KMS-11 (cell line): ENCODE results near the gene VAV2.
"Not testable (repeated sequence)": the region's sequence is repeated elsewhere in the genome, so short reads cannot be mapped to it uniquely, and the experiment has no call there.

Source experiments
- H2AFZ ChIP-seq: fragments of 200-600 bp; sonication (generic); 2 replicates; pipeline ENCODE4 v1.6.1; 2016; ENCODE audit warnings: antibody characterized with exemption, mixed run types, low read depth
- H3K27ac ChIP-seq: fragments of 200-600 bp; sonication (generic); 2 replicates; pipeline ENCODE4 v1.6.1; 2016; ENCODE audit warnings: mild to moderate bottlenecking, mixed run types
- H3K27me3 ChIP-seq: fragments of 200-600 bp; sonication (generic); 2 replicates; pipeline ENCODE4 v1.6.1; 2017; ENCODE audit warnings: mild to moderate bottlenecking, low read depth, mixed run types, moderate library complexity; ENCODE audit not compliant: insufficient read depth
- H3K36me3 ChIP-seq: fragments of 200-600 bp; sonication (generic); 2 replicates; pipeline ENCODE4 v1.6.1; 2017; ENCODE audit warnings: mild to moderate bottlenecking, mixed run types; ENCODE audit not compliant: insufficient read depth
- H3K4me1 ChIP-seq: fragments of 200-600 bp; sonication (generic); 2 replicates; pipeline ENCODE4 v1.6.1; 2016; ENCODE audit warnings: mild to moderate bottlenecking, low read depth, mixed run types; ENCODE audit not compliant: poor library complexity, severe bottlenecking
- H3K4me2 ChIP-seq: fragments of 200-600 bp; sonication (generic); 2 replicates; pipeline ENCODE4 v1.7.0; 2016; ENCODE audit warnings: mild to moderate bottlenecking, mixed run types
- H3K4me3 ChIP-seq: fragments of 200-600 bp; sonication (generic); IDR thresholded peaks from 2 replicates; pipeline ENCODE4 v1.6.1; 2017; ENCODE audit warnings: low read depth, low read length, mixed read lengths; ENCODE audit not compliant: insufficient read depth
- H3K79me2 ChIP-seq: fragments of 200-600 bp; sonication (generic); 2 replicates; pipeline ENCODE4 v1.6.1; 2016; ENCODE audit warnings: low read depth, mixed run types; ENCODE audit not compliant: insufficient read depth
- H3K9ac ChIP-seq: fragments of 200-600 bp; sonication (generic); 2 replicates; pipeline ENCODE4 v1.6.1; 2016; ENCODE audit warnings: mild to moderate bottlenecking, mixed run types
- H4K20me1 ChIP-seq: fragments of 200-600 bp; sonication (generic); 2 replicates; pipeline ENCODE4 v1.6.1; 2016; ENCODE audit warnings: mild to moderate bottlenecking, mixed run types; ENCODE audit not compliant: insufficient read depth
- TF ChIP-seq, protein P1 (sequence below): fragments of 200-600 bp; sonication (generic); conservative IDR thresholded peaks from 2 replicates; pipeline ENCODE4 v1.6.1; 2017; ENCODE audit warnings: low read depth, mild to moderate bottlenecking, antibody characterized with exemption, low read length, moderate library complexity, mixed read lengths

VAV2 gene

DNA sequence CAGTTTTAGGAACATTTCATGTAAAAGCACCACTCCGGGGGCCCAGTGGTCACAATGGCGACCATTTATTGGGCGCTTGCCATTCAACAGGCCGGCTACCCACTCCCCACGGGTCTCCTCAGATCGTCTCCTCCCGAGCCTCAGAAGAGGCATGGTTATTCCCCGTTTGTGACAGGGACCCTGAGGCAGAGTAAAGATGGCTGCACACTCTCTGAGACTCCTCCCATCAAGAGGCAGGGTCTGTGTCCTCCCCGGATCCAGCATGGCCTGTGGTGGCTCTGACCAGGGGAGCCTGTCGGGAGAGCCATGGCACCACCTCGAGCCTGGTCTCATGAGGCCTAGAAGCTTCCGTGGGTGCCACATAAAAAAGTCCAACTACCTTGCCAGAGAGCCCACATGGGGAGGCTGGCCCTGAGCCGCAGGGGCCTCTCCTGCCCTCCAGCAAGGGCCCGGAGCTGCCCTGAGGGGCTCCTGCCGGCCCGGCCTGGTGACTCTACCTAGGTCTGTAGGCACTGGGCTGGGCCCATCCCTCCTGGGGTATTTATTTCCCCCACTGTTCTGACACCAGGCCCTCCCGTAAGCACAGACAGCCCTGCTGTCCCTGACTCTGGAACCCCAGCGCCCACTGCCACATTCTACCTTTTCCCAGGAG is 90.8 kb downstream of the VAV2 start:
- Histone ChIP-seq H3K4me3 (no peak overlapping the region), H3K4me2 (no peak overlapping the region), H3K27me3 (no peaks in the 10 kb centered on the region), H3K4me1 (no peaks in the 10 kb centered on the region), H3K27ac (no peak overlapping the region), H3K9ac (no peak overlapping the region), H3K36me3 (no peaks in the 10 kb centered on the region), H2AFZ (no peak overlapping the region), H3K79me2 (no peaks in the 10 kb centered on the region), H4K20me1 (no peaks in the 10 kb centered on the region)
- TF ChIP-seq, protein P1, sequence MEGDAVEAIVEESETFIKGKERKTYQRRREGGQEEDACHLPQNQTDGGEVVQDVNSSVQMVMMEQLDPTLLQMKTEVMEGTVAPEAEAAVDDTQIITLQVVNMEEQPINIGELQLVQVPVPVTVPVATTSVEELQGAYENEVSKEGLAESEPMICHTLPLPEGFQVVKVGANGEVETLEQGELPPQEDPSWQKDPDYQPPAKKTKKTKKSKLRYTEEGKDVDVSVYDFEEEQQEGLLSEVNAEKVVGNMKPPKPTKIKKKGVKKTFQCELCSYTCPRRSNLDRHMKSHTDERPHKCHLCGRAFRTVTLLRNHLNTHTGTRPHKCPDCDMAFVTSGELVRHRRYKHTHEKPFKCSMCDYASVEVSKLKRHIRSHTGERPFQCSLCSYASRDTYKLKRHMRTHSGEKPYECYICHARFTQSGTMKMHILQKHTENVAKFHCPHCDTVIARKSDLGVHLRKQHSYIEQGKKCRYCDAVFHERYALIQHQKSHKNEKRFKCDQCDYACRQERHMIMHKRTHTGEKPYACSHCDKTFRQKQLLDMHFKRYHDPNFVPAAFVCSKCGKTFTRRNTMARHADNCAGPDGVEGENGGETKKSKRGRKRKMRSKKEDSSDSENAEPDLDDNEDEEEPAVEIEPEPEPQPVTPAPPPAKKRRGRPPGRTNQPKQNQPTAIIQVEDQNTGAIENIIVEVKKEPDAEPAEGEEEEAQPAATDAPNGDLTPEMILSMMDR, result no peak

DNA sequence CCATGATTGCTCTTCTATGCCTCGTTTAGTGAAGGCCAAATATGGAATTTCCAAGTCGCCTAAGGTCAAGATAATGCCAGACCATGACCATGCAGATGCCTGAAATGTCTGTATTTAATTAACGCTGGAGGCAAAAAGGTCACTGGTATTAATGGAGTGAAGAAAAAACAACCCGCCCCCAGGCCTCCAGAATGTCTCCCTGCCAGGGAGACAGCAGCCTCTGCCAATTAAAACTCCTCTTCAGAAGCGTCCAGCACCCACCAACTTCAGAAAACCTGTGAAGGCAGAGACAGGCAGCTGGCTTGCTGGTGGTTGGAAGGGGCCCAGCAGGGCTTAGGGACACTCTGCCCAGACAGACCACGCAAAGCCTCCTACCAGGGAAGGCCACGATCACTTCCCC is 94.4 kb downstream of the VAV2 start:
- H4K20me1 ChIP-seq, result no peaks in the 10 kb centered on the region
- no peaks in the 10 kb centered on the region for H3K4me1 ChIP-seq
- H2AFZ ChIP-seq, result no peak overlapping the region
- no peak overlapping the region for H3K4me3 ChIP-seq
- TF ChIP-seq, protein P1, result no peak
- H3K36me3 ChIP-seq, result no peaks in the 10 kb centered on the region
- H3K4me2 ChIP-seq, result no peak overlapping the region
- no peak overlapping the region for H3K27ac ChIP-seq
- H3K79me2 ChIP-seq, result no peaks in the 10 kb centered on the region
- no peaks in the 10 kb centered on the region for H3K27me3 ChIP-seq
- no peak overlapping the region for H3K9ac ChIP-seq

DNA sequence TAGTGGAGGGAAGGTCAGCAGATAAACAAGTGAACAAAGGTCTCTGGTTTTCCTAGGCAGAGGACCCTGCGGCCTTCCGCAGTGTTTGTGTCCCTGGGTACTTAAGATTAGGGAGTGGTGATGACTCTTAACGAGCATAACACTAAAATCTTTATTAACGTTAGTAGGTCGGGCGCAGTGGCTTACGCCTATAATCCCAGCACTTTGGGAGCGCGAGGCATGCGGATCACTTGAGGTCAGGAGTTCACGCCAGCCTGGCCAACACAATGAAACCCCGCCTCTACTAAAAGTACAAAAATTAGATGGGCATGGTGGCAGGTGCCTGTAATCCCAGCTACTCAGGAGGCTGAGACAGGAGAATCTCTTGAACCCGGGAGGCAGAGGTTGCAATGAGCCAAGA is 96.1 kb downstream of the VAV2 start:
- H3K4me3 ChIP-seq, H3K27ac ChIP-seq, H2AFZ ChIP-seq, H3K79me2 ChIP-seq, H3K4me1 ChIP-seq, H3K27me3 ChIP-seq, H4K20me1 ChIP-seq, H3K36me3 ChIP-seq, H3K9ac ChIP-seq, H3K4me2 ChIP-seq: not testable (repeated sequence)

DNA sequence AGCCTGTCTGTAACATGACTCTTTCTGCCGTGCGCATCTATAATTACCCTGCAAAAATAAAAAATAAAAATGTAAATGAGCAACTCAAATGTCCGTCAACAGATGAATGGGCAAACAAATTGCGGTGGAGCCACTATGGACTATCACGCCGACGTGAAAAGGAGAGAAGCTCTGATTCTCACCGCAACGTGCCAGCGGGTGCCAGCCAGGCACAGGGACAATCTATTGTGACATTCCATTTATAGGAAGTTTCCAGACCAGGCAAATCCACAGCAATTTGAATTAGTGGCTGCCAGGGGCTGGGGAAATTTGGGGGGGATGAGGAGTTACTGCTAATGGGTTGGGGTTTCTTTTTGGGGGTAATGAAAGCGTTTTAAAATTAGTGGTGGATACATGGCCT is 96.8 kb downstream of the VAV2 start:
- Histone ChIP-seq H3K4me1 (no peaks in the 10 kb centered on the region), H2AFZ (no peak overlapping the region), H3K79me2 (no peaks in the 10 kb centered on the region), H3K4me2 (no peak overlapping the region), H3K4me3 (no peak overlapping the region), H3K36me3 (no peaks in the 10 kb centered on the region), H3K9ac (no peak overlapping the region), H3K27me3 (no peaks in the 10 kb centered on the region), H3K27ac (no peak overlapping the region), H4K20me1 (no peaks in the 10 kb centered on the region)
- TF ChIP-seq, protein P1, result no peak
